H1 (cell line): Measurements from ENCODE around the gene IL17RE. TPM values are rescaled to one million over a fixed set of nuclear protein-coding genes. Genes with fewer than 3 reads are reported as not detected.

Experiments used
- CTCF ChIA-PET: fragments of 300-600 bp; sonication (Branson Sonifier 250); formaldehyde crosslinking; loops from one replicate; lab custom pipeline; 2021; ENCODE audit not compliant: partially characterized antibody; lab: Charles Lee
- POLR2A ChIA-PET: fragments of 300-600 bp; sonication (Branson Sonifier 250); formaldehyde crosslinking; loops from one replicate; lab custom pipeline; 2021; ENCODE audit warnings: inconsistent platforms; ENCODE audit not compliant: partially characterized antibody; lab: Charles Lee
- DNase-seq, 2 experiments: peaks; one replicate each; pipeline versions ENCODE4 v3.0.0 to v3.0.0-alpha.2; 2010 to 2022; ENCODE audit warnings: low spot score in 2 of 2, low read depth in 1 of 2, mixed read lengths in 1 of 2
- FAIRE-seq: peaks from 2 replicates; lab custom pipeline; 2011; peaks lifted over from hg19 to GRCh38; lab: Jason Lieb, UNC
- H2AFZ ChIP-seq: 2 replicates; pipeline ENCODE4 v1.8.1; 2012; ENCODE audit warnings: low read length, inconsistent platforms
- H2AK5ac ChIP-seq: 2 replicates; pipeline ENCODE4 v1.6.1; 2013; ENCODE audit warnings: low read depth, low read length
- H2BK120ac ChIP-seq: replicated peaks from 2 replicates; pipeline ENCODE3; 2013; ENCODE audit warnings: low read depth, low read length, inconsistent platforms
- H2BK12ac ChIP-seq: 2 replicates; pipeline ENCODE4 v1.6.1; 2013; ENCODE audit warnings: low read depth, low read length
- H2BK15ac ChIP-seq: 2 replicates; pipeline ENCODE4 v1.6.1; 2013; ENCODE audit warnings: low read length
- H2BK20ac ChIP-seq: 2 replicates; pipeline ENCODE4 v1.6.1; 2013; ENCODE audit warnings: low read length
- H2BK5ac ChIP-seq: 2 replicates; pipeline ENCODE4 v1.6.1; 2013; ENCODE audit warnings: low read depth, low read length
- H3K14ac ChIP-seq: 2 replicates; pipeline ENCODE4 v1.6.1; 2013; ENCODE audit warnings: inconsistent platforms; ENCODE audit not compliant: insufficient read length
- H3K18ac ChIP-seq: 2 replicates; pipeline ENCODE4 v1.6.1; 2013; ENCODE audit warnings: low read length; ENCODE audit errors: extremely low read depth
- H3K23ac ChIP-seq: 2 replicates; pipeline ENCODE4 v1.6.1; 2013; ENCODE audit warnings: inconsistent platforms; ENCODE audit not compliant: insufficient read length
- H3K23me2 ChIP-seq: 2 replicates; pipeline ENCODE4 v1.6.1; 2013; ENCODE audit warnings: low read depth, low read length
- H3K27ac ChIP-seq: 2 replicates; pipeline ENCODE4 v1.6.1; 2011; ENCODE audit warnings: low read depth, low read length, inconsistent platforms
- H3K27me3 ChIP-seq, 4 experiments: replicated peaks in 1 of 4; 1 replicate in 1 of 4; 2 replicates in 3 of 4; pipeline versions ENCODE4 v1.6.1 to v1.8.1; 2011 to 2013; ENCODE audit warnings: low read length in 3 of 4, mild to moderate bottlenecking in 3 of 4, inconsistent platforms in 2 of 4, mixed read lengths in 2 of 4, moderate library complexity in 1 of 4; ENCODE audit not compliant: control insufficient read depth in 3 of 4, insufficient read depth in 3 of 4; ENCODE audit errors: extremely low read depth in 1 of 4
- H3K36me3 ChIP-seq, 4 experiments: 2 replicates each; pipeline versions ENCODE4 v1.6.1 to v1.8.1; 2011 to 2013; ENCODE audit warnings: mild to moderate bottlenecking in 4 of 4, low read length in 3 of 4, moderate library complexity in 2 of 4, control low read depth in 1 of 4, inconsistent platforms in 1 of 4; ENCODE audit not compliant: insufficient read depth in 4 of 4, control insufficient read depth in 2 of 4
- H3K4ac ChIP-seq: replicated peaks from 2 replicates; pipeline ENCODE3; 2013; ENCODE audit warnings: low read length, low read depth, mixed read lengths, inconsistent platforms; ENCODE audit not compliant: insufficient read length
- H3K4me1 ChIP-seq, 4 experiments: replicated peaks in 1 of 4; 1 replicate in 1 of 4; 2 replicates in 3 of 4; pipeline versions ENCODE4 v1.6.1 to v1.8.1; 2011 to 2013; ENCODE audit warnings: low read length in 3 of 4, inconsistent platforms in 2 of 4, mixed read lengths in 1 of 4; ENCODE audit not compliant: insufficient read depth in 4 of 4, control insufficient read depth in 3 of 4
- H3K4me2 ChIP-seq, 2 experiments: 2 replicates each; pipeline versions ENCODE4 v1.6.1 to v1.8.1; 2011 to 2013; ENCODE audit warnings: low read depth in 2 of 2, low read length in 2 of 2, control low read depth in 1 of 2, inconsistent platforms in 1 of 2, mild to moderate bottlenecking in 1 of 2; ENCODE audit not compliant: insufficient read depth in 1 of 2
- H3K4me3 ChIP-seq, 4 experiments: fragments of 200-600, 300-600 bp in 1 of 4; sonication (generic), shearing (Covaris generic), sonication (Bioruptor Twin) in 1 of 4; 2 replicates each; pipeline versions ENCODE4 v1.5.1 to v1.8.1; 2011 to 2016; ENCODE audit warnings: low read length in 4 of 4, low read depth in 3 of 4, control low read depth in 2 of 4, inconsistent platforms in 2 of 4, mild to moderate bottlenecking in 2 of 4, mixed read lengths in 1 of 4, moderate library complexity in 1 of 4; ENCODE audit not compliant: insufficient read depth in 2 of 4; ENCODE audit errors: extremely low read depth in 1 of 4
- H3K56ac ChIP-seq: replicated peaks from 2 replicates; pipeline ENCODE3; 2013; ENCODE audit warnings: low read depth, mild to moderate bottlenecking, mixed read lengths, low read length, inconsistent platforms; ENCODE audit not compliant: insufficient read length
- H3K79me1 ChIP-seq: 2 replicates; pipeline ENCODE4 v1.6.1; 2013; ENCODE audit warnings: low read depth, low read length, control low read depth
- H3K79me2 ChIP-seq, 2 experiments: 2 replicates each; pipeline versions ENCODE4 v1.6.1 to v1.8.1; 2012 to 2013; ENCODE audit warnings: low read length in 2 of 2, mild to moderate bottlenecking in 2 of 2, inconsistent platforms in 1 of 2; ENCODE audit not compliant: insufficient read depth in 2 of 2, control insufficient read depth in 1 of 2
- H3K9ac ChIP-seq, 4 experiments: replicated peaks in 1 of 4; 1 replicate in 1 of 4; 2 replicates in 3 of 4; pipeline versions ENCODE4 v1.6.1 to v1.8.1; 2011 to 2013; ENCODE audit warnings: low read depth in 3 of 4, low read length in 3 of 4, control low read depth in 2 of 4, mild to moderate bottlenecking in 2 of 4, moderate library complexity in 2 of 4, inconsistent platforms in 1 of 4; ENCODE audit errors: extremely low read depth in 1 of 4
- H3K9me3 ChIP-seq, 2 experiments: 2 replicates each; pipeline versions ENCODE4 v1.6.1 to v1.8.1; 2012 to 2013; ENCODE audit warnings: mild to moderate bottlenecking in 2 of 2, moderate library complexity in 2 of 2, control low read depth in 1 of 2, inconsistent platforms in 1 of 2, low read depth in 1 of 2, low read length in 1 of 2, mixed read lengths in 1 of 2; ENCODE audit not compliant: insufficient read depth in 2 of 2
- H4K20me1 ChIP-seq, 2 experiments: replicated peaks in 1 of 2; 2 replicates each; pipeline versions ENCODE3 to v1.8.1; 2011 to 2013; ENCODE audit warnings: inconsistent platforms in 2 of 2, low read length in 2 of 2, mild to moderate bottlenecking in 1 of 2; ENCODE audit not compliant: insufficient read depth in 2 of 2, control insufficient read depth in 1 of 2
- H4K5ac ChIP-seq: 2 replicates; pipeline ENCODE4 v1.6.1; 2013; ENCODE audit warnings: low read length, low read depth, mixed read lengths, inconsistent platforms; ENCODE audit not compliant: insufficient read length
- H4K8ac ChIP-seq: 2 replicates; pipeline ENCODE4 v1.8.0; 2013; ENCODE audit warnings: mild to moderate bottlenecking, moderate library complexity, low read length, inconsistent platforms; ENCODE audit not compliant: insufficient read depth; ENCODE audit errors: extremely low read depth
- H4K91ac ChIP-seq: replicated peaks from 2 replicates; pipeline ENCODE3; 2013; ENCODE audit warnings: low read length, mixed read lengths, inconsistent platforms; ENCODE audit not compliant: insufficient read length
- CHD2 ChIP-seq: IDR thresholded peaks from 2 replicates; pipeline ENCODE4 v1.6.1; 2012; ENCODE audit warnings: low read length, improper control_type of control experiment
- CTCF ChIP-seq, 3 experiments: IDR thresholded peaks; 1 replicate in 2 of 3; 2 replicates in 1 of 3; pipeline versions ENCODE4 v1.5.1 to v1.6.1; 2011; ENCODE audit warnings: low read length in 3 of 3, mild to moderate bottlenecking in 3 of 3, inconsistent platforms in 2 of 3, low read depth in 1 of 3, moderate library complexity in 1 of 3; ENCODE audit not compliant: insufficient read depth in 1 of 3; ENCODE audit errors: control extremely low read depth in 1 of 3
- EP300 ChIP-seq, 2 experiments: IDR thresholded peaks; 1 replicate in 1 of 2; 2 replicates in 1 of 2; pipeline ENCODE4 v1.6.1; 2011 to 2012; ENCODE audit warnings: low read depth in 2 of 2, low read length in 2 of 2, mild to moderate bottlenecking in 2 of 2, borderline replicate concordance in 1 of 2, inconsistent platforms in 1 of 2, moderate library complexity in 1 of 2
- HDAC2 ChIP-seq, 2 experiments: fragments of 300-600 bp in 1 of 2; sonication (generic) in 1 of 2; IDR thresholded peaks; 2 replicates each; pipeline ENCODE4 v1.6.1; 2011 to 2012; ENCODE audit warnings: low read depth in 2 of 2, low read length in 2 of 2, mild to moderate bottlenecking in 2 of 2, moderate library complexity in 2 of 2, borderline replicate concordance in 1 of 2, inconsistent platforms in 1 of 2
- KDM5A ChIP-seq: fragments of 200-600 bp; IDR thresholded peaks from 2 replicates; pipeline ENCODE4 v1.7.1; 2012; ENCODE audit warnings: mild to moderate bottlenecking, low read length, inconsistent platforms, mixed read lengths
- POLR2AphosphoS5 ChIP-seq: IDR thresholded peaks from 2 replicates; pipeline ENCODE4 v1.6.1; 2011; ENCODE audit warnings: low read depth, low read length
- SIX5 ChIP-seq: IDR thresholded peaks from 2 replicates; pipeline ENCODE4 v1.6.1; 2011; ENCODE audit warnings: mild to moderate bottlenecking, low read depth, low read length
- SP4 ChIP-seq: IDR thresholded peaks from 2 replicates; pipeline ENCODE4 v1.6.1; 2012; ENCODE audit warnings: low read length, inconsistent platforms
- SRF ChIP-seq: IDR thresholded peaks from 2 replicates; pipeline ENCODE4 v1.6.1; 2011; ENCODE audit warnings: mild to moderate bottlenecking, low read depth, low read length, moderate library complexity
- TAF7 ChIP-seq: optimal IDR thresholded peaks from 2 replicates; pipeline ENCODE3; 2011; ENCODE audit warnings: low read depth, mild to moderate bottlenecking, inconsistent platforms, low read length, moderate library complexity, borderline replicate concordance
- YY1 ChIP-seq: IDR thresholded peaks from 2 replicates; pipeline ENCODE4 v1.6.1; 2011; ENCODE audit warnings: low read depth, mild to moderate bottlenecking, low read length
- WGBS, 2 experiments: shearing (Covaris generic) in 1 of 2; methylation state at CpG; one replicate each; pipeline versions ENCODE4 v1.1.6 to v1.1.7; 2013 to 2015; ENCODE audit warnings: low lambda C conversion rate in 2 of 2, mixed read lengths in 2 of 2, inconsistent platforms in 1 of 2, low coverage in 1 of 2, missing lambda C conversion rate in 1 of 2; ENCODE audit not compliant: insufficient replicate concordance in 2 of 2, insufficient coverage in 1 of 2, insufficient read length in 1 of 2; ENCODE audit errors: extremely low coverage in 1 of 2, missing lambda C conversion rate in 1 of 2; 5-methylcytosine and 5-hydroxymethylcytosine counted together
- polyA plus RNA-seq, 7 experiments: library from polyadenylated mRNA; depleted of rRNA in 3 of 7; stranded (reverse) in 5 of 7; unstranded in 2 of 7; fragments of >200 nt in 5 of 7; fragments of 200-250 nt in 2 of 7; gene quantifications; 1 replicate in 5 of 7; 2 replicates in 1 of 7; 4 replicates in 1 of 7; pipeline versions ENCODE4 v1.2.1 to v1.2.3, GENCODE V29; 2011 to 2013; ENCODE audit warnings: missing spikeins in 2 of 7, mixed read lengths in 2 of 7
- total RNA-seq: library from RNA; stranded (reverse); fragmentation: NEBNext Ultra II Directional; extraction: Animal tissue kit (Norgen Biotek cat#: 25700); gene quantifications from 2 replicates; pipeline ENCODE4 v1.2.1, GENCODE V29; 2021

IL17RE gene
- total and polyA plus RNA-seq, 2 of the 8 experiments (the other 6 are each of a cell fraction or from before 2014, with no cell fraction given) = 3.4 to 4.9 TPM

DNA sequence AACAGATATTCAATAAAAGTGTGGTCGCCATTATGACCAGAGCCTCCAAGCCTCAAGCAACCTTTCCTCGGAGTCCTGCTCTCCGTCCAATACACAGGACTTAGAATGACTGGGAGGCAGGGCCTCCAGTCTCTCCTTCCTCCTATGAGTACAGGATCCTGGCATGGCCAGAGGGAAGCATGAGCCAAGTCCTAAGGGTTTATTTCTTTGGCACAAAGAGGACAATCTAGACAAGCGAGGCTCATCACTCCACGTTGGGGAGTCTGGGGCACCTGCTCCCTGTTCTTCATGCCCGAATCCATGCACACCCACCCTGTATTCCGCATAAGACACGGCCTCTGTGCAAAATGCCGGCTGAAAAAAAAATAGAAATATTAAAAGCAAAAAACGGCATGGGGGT is 42.7 kb downstream of the IL17RE start:
- FAIRE-seq (no peak), DNase-seq (no peak)
- Histone ChIP-seq H3K4ac (no peak overlapping the region), H3K18ac (no peak overlapping the region), H4K20me1 (peaks cover 0 to 2% of the 10 kb centered on the region in 2 experiments), H3K79me2 (no peaks in the 10 kb centered on the region), H3K4me1 (peaks cover 0 to 8% (median 4%) of the 10 kb centered on the region in 4 experiments; a peak in 5 of 7 replicates), H2BK15ac (no peak overlapping the region), H2BK5ac (no peak overlapping the region), H4K91ac (no peak overlapping the region), H3K27ac (no peak overlapping the region), H2BK120ac (no peak overlapping the region), H3K56ac (no peak overlapping the region), H3K9ac (no peak overlapping the region), H4K5ac (no peak overlapping the region), H3K79me1 (no peaks in the 10 kb centered on the region), H3K23me2 (peaks cover 18% of the 10 kb centered on the region; the same call in 1 of the 2 replicates), H3K27me3 (no peaks in the 10 kb centered on the region), H3K23ac (no peak overlapping the region), H2BK20ac (no peak overlapping the region), H3K14ac (no peak overlapping the region), H2BK12ac (no peak overlapping the region), H3K4me3 (peak overlapping the region in 1 of 4 experiments; percentile 69; a peak in 2 of 8 replicates), H3K4me2 (peak overlapping the region; percentile 78 to 97; a peak in 2 of 4 replicates), H2AFZ (no peak overlapping the region), H2AK5ac (no peak overlapping the region), H4K8ac (no peak overlapping the region), H3K9me3 (peaks cover 0 to 4% of the 10 kb centered on the region in 2 experiments; a peak in 1 of 4 replicates), H3K36me3 (peaks cover 0 to 3% (median under 1%) of the 10 kb centered on the region in 4 experiments; a peak in 4 of 8 replicates)
- ChIA-PET POLR2A (interaction anchor here (0.8 to 2.9 kb wide), 12 partner anchors 8 to 112 kb away, joined by 3 to 43 read pairs (median 4); partner anchors contain the start of genes CRELD1, EMC3, IL17RC and IL17RE), CTCF (interaction anchor here (0.6 to 5.2 kb wide), 12 partner anchors 10 to 319 kb away, joined by 3 to 86 read pairs (median 6); partner anchors contain the start of genes CRELD1 and IL17RC)
- WGBS, 2 experiments = 90% methylated on average over 10 of the region's 10 CpGs; no CpG with 5 or more reads in 1 of the 2 experiments
- no peak for TF ChIP-seq CHD2
- no peak for TF ChIP-seq YY1
- TF ChIP-seq SRF = no peak
- no peak for TF ChIP-seq SP4
- no peak for TF ChIP-seq SIX5
- TF ChIP-seq CTCF (IDR thresholded peaks at IDR 0.05; ENCODE audit: control extremely low read depth in 1 of 3, insufficient read depth in 1 of 3, low read depth in 1 of 3, low read length in 3 of 3) = no peak
- TF ChIP-seq EP300 (IDR thresholded peaks at IDR 0.05; ENCODE audit: borderline replicate concordance in 1 of 2, low read depth in 2 of 2, low read length in 2 of 2) = no peak
- TF ChIP-seq POLR2AphosphoS5 = no peak
- TF ChIP-seq TAF7 = no peak
- TF ChIP-seq HDAC2 (IDR thresholded peaks at IDR 0.05; ENCODE audit: borderline replicate concordance in 1 of 2, low read depth in 2 of 2, low read length in 2 of 2) = no peak
- no peak for TF ChIP-seq KDM5A
